HEK293T (cell line): ENCODE results near the gene ANGPTL7.

Source experiments
- FOXA1 ChIP-seq: fragments of 450-650 bp; IDR thresholded peaks from 2 replicates; pipeline ENCODE4 v1.6.1; 2016; ENCODE audit warnings: mild to moderate bottlenecking
- FOXK2 ChIP-seq: fragments of 450-650 bp; IDR thresholded peaks from 2 replicates; pipeline ENCODE4 v1.6.1; 2016; ENCODE audit warnings: mild to moderate bottlenecking
- FOXM1 ChIP-seq: fragments of 450-650 bp; IDR thresholded peaks from 2 replicates; pipeline ENCODE4 v1.6.1; 2017; ENCODE audit warnings: mild to moderate bottlenecking, borderline replicate concordance
- L3MBTL2 ChIP-seq: fragments of 450-650 bp; conservative IDR thresholded peaks from 2 replicates; pipeline ENCODE4 v1.6.1; 2016; ENCODE audit warnings: mild to moderate bottlenecking
- NFRKB ChIP-seq: fragments of 450-650 bp; IDR thresholded peaks from 2 replicates; pipeline ENCODE4 v1.6.1; 2016; ENCODE audit warnings: mild to moderate bottlenecking, moderate library complexity
- ZNF384 ChIP-seq: fragments of 450-650 bp; IDR thresholded peaks from 2 replicates; pipeline ENCODE4 v1.6.1; 2016

DNA sequence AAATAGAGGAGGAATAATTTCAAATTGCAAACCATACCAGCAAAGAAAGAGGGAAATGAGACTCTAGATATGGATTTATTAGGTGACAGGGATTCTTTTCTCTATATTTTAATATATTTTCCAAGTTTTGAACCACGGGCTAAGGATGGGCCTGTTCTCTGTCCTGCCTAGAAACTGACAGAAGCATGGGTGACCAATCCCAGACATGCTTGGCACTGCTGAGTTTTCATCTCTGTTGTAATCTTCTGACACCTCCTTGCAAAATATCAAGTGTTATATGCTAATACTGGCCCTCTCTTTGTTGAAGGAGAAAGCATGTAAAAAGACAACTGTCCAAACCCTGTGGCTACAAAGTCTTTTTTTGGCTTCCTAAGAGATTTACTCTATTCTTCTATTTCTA is 774 bp upstream of the ANGPTL7 start:
- TF ChIP-seq FOXK2 (no peak), ZNF384 (no peak), FOXA1 (no peak), L3MBTL2 (no peak), FOXM1 (no peak), NFRKB (no peak)
